ENCODE results near the gene RBFOX2. TPM values are rescaled to one million over a fixed set of nuclear protein-coding genes. Genes with fewer than 3 reads are reported as not detected.
A peak's percentile ranks its signal among the peaks of the same experiment; 100 is the strongest.

The RBFOX2 gene
- total RNA-seq, 2 experiments from 2014 or later = 1.9 to 2.4 TPM

GRCh38 chr22:35904336-35904692 is 124.3 kb downstream of the RBFOX2 start:
- Mint-ChIP-seq H3K4me3 (no peak overlapping the region), H3K36me3 (ENCODE audit: low read depth) (no peaks in the 10 kb centered on the region), H3K9me3 (no peaks in the 10 kb centered on the region), H3K27ac (no peak overlapping the region), H3K4me1 (ENCODE audit: low read depth) (peaks cover 16% of the 10 kb centered on the region), H3K27me3 (no peaks in the 10 kb centered on the region)
- TF ChIP-seq CTCF (IDR thresholded peaks at IDR 0.05) = no peak
- intact Hi-C loops (cut with DNase I, micrococcal nuclease) = no loop called here
- Histone ChIP-seq H3K27me3 (ENCODE audit: control insufficient read depth in 1 of 2, insufficient read depth in 2 of 2, low read length in 2 of 2) (no peaks in the 10 kb centered on the region), H3K4me3 (ENCODE audit: low read length) (no peak overlapping the region), H3K9me3 (ENCODE audit: control insufficient read depth in 1 of 2, insufficient read depth in 1 of 2, low read length in 2 of 2) (no peaks in the 10 kb centered on the region), H3K4me1 (ENCODE audit: insufficient read depth, low read length) (peaks cover 15% of the 10 kb centered on the region), H3K36me3 (ENCODE audit: insufficient read depth, low read length) (no peaks in the 10 kb centered on the region), H3K27ac (ENCODE audit: low read depth in 1 of 2, low read length in 2 of 2) (no peak overlapping the region)
- DNase-seq (no peak), ATAC-seq (ENCODE audit: poor library complexity) (no peak)
- ChIA-PET CTCF (no interaction called here), POLR2A (no interaction called here)

- peaks cover 16% of the 10 kb centered on the region for H3K4me1 Mint-ChIP-seq (ENCODE audit: low read depth)
- Histone ChIP-seq H3K27me3 (ENCODE audit: control insufficient read depth in 1 of 2, insufficient read depth in 2 of 2, low read length in 2 of 2) (no peaks in the 10 kb centered on the region), H3K36me3 (ENCODE audit: insufficient read depth, low read length) (no peaks in the 10 kb centered on the region), H3K4me3 (ENCODE audit: low read length) (no peak overlapping the region), H3K27ac (ENCODE audit: low read depth in 1 of 2, low read length in 2 of 2) (no peak overlapping the region), H3K9me3 (ENCODE audit: control insufficient read depth in 1 of 2, insufficient read depth in 1 of 2, low read length in 2 of 2) (no peaks in the 10 kb centered on the region), H3K4me1 (ENCODE audit: insufficient read depth, low read length) (peaks cover 15% of the 10 kb centered on the region)
- H3K9me3 Mint-ChIP-seq = no peaks in the 10 kb centered on the region
- H3K27me3 Mint-ChIP-seq = no peaks in the 10 kb centered on the region
- CTCF ChIA-PET = no interaction called here
- DNase-seq (no peak), ATAC-seq (ENCODE audit: poor library complexity) (no peak)
- POLR2A ChIA-PET = no interaction called here
- no peak overlapping the region for H3K27ac Mint-ChIP-seq
- no peak overlapping the region for H3K4me3 Mint-ChIP-seq
- intact Hi-C loops (cut with DNase I, micrococcal nuclease) = no loop called here
- no peaks in the 10 kb centered on the region for H3K36me3 Mint-ChIP-seq (ENCODE audit: low read depth)
- TF ChIP-seq CTCF (IDR thresholded peaks at IDR 0.05) = no peak
These were observed 124.9 kb downstream of the RBFOX2 start for GRCh38 chr22:35903571-35904335.

GRCh38 chr22:35900483-35901168 is 128.0 kb downstream of the RBFOX2 start:
- Histone ChIP-seq H3K4me1 (ENCODE audit: insufficient read depth, low read length) (peaks cover 15% of the 10 kb centered on the region), H3K27me3 (ENCODE audit: control insufficient read depth in 1 of 2, insufficient read depth in 2 of 2, low read length in 2 of 2) (no peaks in the 10 kb centered on the region), H3K4me3 (ENCODE audit: low read length) (no peak overlapping the region), H3K9me3 (ENCODE audit: control insufficient read depth in 1 of 2, insufficient read depth in 1 of 2, low read length in 2 of 2) (no peaks in the 10 kb centered on the region), H3K36me3 (ENCODE audit: insufficient read depth, low read length) (no peaks in the 10 kb centered on the region), H3K27ac (ENCODE audit: low read depth in 1 of 2, low read length in 2 of 2) (no peak overlapping the region)
- no peak overlapping the region for H3K4me3 Mint-ChIP-seq
- no peaks in the 10 kb centered on the region for H3K27me3 Mint-ChIP-seq
- H3K36me3 Mint-ChIP-seq (ENCODE audit: low read depth) = no peaks in the 10 kb centered on the region
- CTCF ChIA-PET = interaction anchor here (0.6 kb wide), 1 partner anchor 260 kb away, joined by 3 read pairs; the partner anchor contains the start of gene APOL3
- H3K27ac Mint-ChIP-seq = peak overlapping the region; percentile 77
- POLR2A ChIA-PET = interaction anchor here (1.6 kb wide), 1 partner anchor 14 kb away, joined by 3 read pairs; no protein-coding TSS in a partner anchor
- ATAC-seq (ENCODE audit: poor library complexity) (peak; percentile 68), DNase-seq (peak in 3 of 14 experiments; percentile 22 to 42 (median 33))
- H3K4me1 Mint-ChIP-seq (ENCODE audit: low read depth) = peaks cover 16% of the 10 kb centered on the region
- no peaks in the 10 kb centered on the region for H3K9me3 Mint-ChIP-seq
- no peak for TF ChIP-seq CTCF (IDR thresholded peaks at IDR 0.05)
- intact Hi-C loops (cut with DNase I, micrococcal nuclease) = no loop called here
